Right ventricle myocardium superior (tissue), 1 donor: ENCODE measurements around the gene IL1RAPL1. TPM values are rescaled to one million over a fixed set of nuclear protein-coding genes. Genes with fewer than 3 reads are reported as not detected.
A peak's percentile ranks its signal among the peaks of the same experiment; 100 is the strongest.

Experiments used
- ATAC-seq: fragments of 200-7000 bp; cut with Tn5 transposase; one replicate; pipeline ENCODE4 v1.9.1; 2020; ENCODE audit warnings: mild to moderate bottlenecking; ENCODE audit not compliant: poor library complexity
- DNase-seq: peaks from one replicate; pipeline ENCODE4 v3.0.0-alpha.2; 2020
- intact Hi-C: fragments of 100-400 bp; cut with DNase I; formaldehyde crosslinking; loops from one replicate; pipeline ENCODE4 v1.11.2; 2022
- total RNA-seq: library from RNA; stranded (reverse); fragmentation: NEBNext Ultra II Directional; extraction: Animal tissue kit (Norgen Biotek cat#: 25700); gene quantifications from one replicate; pipeline ENCODE4 v1.2.1, GENCODE V29; 2021
- donor health status: DM: no; HTN: yes; CAD: no; lungs with severe emphysema.

IL1RAPL1 gene
- total RNA-seq, 1 donor from 2014 or later, result 3.1 TPM

DNA sequence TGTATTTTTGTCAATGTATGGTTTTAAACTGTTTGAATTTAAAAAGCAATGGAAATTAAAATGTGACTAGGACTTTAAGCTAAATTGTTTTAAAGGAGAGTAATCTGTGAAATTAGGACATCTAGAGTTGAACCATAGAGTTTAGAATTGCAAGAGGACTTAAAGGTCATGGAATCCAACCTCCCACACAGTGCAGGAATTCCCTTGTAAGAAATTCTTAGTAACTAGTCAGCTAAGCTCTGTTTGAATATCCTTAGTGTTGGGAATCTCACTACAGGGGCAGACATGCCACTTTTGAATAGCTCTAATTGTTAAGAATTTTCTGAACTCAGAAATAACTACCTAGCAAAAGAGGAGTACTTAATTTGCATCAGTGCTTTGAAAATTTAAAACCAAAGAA lies 292.9 kb downstream of the IL1RAPL1 start:
- intact Hi-C loops, result no loop called here
- DNase-seq, result no peak
- ATAC-seq, result no peak

DNA sequence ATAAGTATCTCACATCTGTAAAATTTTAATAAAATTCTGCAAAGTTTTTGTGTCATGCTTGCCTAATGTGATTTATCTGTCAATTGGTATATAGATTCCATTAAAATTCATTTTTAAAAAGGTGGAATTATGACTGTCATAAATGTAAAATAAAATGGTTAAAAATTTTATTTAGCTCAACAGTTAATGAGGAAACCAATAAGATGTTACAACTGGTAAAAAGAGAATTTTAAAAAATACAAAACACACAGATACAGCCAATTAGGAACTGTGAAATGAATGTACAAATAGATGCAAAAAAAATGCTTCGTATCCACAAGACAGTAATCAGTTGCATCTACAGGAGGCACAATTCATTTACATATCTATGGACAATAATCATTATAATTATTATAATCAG lies 297.6 kb downstream of the IL1RAPL1 start:
- DNase-seq (no peak), ATAC-seq (no peak)
- intact Hi-C loops, result no loop called here

DNA sequence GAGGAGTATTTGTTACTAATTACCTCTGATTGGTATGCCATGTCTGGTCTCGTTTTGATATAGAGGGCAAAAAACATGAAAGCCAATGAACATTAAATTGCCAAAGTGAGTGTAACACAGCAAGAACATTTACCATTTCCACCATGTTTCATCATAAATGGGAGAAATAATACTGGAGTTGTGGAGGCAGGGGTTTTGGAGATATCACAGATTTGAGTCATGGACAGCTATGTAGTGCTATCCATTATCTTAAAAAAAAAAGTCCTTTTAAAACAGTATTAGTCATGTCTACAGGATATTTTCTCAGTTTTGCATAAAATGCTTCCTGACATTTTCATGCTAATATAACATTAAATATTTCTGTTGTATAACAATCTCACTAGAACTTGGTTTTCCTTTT lies 301.2 kb downstream of the IL1RAPL1 start:
- DNase-seq, result no peak
- ATAC-seq, result no peak
- intact Hi-C loops, result no loop called here

DNA sequence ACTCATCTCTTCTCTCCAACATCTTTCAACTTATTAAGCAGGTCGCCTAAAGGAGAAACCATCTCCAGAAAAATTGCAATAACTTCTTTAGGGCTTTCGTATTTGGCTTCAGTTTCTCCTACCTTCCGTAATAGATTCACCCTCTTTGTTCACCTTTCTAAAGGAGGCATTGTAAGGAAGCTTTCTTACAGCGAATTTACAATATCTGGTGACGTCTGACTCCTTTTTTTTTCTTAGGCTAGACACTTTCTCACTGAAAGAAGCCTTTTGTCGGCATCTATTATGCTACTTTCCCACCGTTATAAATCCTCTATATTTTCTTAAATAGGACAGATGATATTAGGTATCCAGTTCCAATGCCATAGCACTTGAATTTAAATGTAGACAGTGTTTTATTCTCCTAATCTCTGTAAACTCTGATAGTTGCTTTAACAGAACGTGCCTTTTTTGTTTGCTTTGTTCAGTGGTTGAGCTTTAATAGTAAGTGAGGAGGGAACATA lies 302.4 kb downstream of the IL1RAPL1 start:
- DNase-seq, result no peak
- ATAC-seq, result no peak
- intact Hi-C loops, result no loop called here

DNA sequence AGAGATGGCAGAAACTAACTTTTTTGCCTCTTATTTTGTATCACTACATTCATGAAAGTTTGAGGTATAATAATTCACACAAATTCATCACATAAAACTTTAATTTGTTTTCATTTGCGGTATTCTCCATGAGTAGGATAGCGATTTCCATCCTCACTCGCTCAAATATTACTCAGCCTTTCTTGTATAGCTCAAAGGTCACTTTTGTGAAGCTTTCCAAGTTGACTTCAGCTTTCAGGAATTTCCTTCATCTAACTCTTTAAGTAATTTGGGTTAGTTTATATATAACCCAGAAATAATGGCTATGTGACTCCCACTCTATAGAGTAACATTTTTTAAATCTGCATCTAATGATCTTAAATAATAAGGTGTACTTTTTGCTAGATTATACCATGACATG lies 314.4 kb downstream of the IL1RAPL1 start:
- intact Hi-C loops, result no loop called here
- no peak for ATAC-seq

DNA sequence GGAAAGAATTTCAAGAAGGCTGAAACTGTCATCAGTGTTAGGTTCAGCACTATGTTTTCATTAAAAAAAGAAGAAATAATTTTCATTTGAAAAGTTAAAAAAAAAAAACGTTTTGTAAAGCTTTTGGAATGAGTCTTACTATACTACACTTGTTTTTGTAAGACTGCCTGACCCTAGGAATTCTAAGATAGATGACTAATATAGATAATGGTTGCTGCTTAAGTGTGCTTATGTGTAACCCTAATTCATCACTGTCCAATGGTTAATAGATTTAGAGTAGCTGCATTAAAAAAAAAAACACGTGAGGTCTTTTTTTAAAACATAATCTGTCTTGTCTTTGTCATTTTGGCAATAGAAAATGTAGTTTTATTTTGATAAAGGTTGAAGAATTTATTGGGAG lies 323.2 kb downstream of the IL1RAPL1 start:
- ATAC-seq (no peak), DNase-seq (no peak)
- intact Hi-C loops, result no loop called here

More for the DNA sequence above, 314.4 kb downstream of the IL1RAPL1 start:
- no peak for DNase-seq

DNA sequence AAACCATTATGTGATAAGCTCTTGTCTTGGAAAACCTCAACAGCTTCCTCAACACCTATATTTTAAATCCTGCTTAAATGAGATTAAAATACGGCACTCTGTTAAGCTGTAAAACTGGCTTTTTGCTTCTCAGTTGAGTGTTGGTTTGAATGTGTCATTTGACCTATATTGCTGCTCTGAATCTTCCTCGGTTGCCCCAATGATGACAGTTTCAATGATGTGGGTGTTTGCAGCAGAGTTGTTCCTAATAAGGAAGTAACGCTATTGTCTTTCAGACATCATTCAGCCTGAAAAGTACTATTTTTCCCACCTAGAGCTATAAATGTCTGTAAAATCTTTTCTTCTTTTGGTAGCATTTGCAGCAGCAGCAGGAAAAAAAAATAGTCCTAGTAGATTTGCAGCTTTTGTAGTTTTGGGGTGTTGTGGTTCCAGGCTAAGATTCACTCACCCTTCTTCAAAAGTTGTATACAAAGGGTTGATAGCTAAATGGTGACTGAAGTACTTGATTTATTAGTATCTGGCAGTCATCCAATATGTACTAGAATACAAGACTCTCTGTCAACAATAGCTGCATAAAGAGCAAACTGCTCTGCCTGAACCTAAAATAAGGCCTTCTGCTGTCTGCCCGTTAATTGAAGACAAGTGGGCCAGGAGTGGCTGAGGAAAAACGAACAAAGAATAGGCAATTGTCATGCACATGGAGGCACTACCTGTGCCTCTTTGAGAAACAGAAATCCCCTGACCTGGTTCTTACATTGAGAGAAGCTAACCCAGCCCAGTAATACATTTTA lies 333.1 kb downstream of the IL1RAPL1 start:
- intact Hi-C loops, result no loop called here
- DNase-seq, result no peak
- ATAC-seq, result no peak

DNA sequence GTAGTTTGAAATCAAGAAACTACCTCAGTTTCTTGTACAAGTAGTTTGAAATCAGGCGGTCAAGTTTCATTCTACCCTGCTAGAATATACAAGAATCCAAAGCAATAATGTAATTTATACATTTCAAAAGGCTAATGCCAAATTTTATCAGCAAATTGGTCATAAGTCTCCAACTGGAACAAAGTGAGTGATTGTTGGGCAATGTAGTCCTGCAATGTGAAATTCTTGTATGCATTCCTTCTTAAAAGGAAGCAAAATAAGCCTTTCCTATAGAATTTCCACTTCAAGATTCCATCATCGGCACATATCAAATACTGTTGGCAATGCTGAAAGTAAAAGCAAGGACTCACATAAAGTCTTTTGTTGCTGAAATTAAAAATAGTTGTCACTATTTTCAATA lies 334.9 kb downstream of the IL1RAPL1 start:
- DNase-seq (no peak), ATAC-seq (no peak)
- intact Hi-C loops, result no loop called here

DNA sequence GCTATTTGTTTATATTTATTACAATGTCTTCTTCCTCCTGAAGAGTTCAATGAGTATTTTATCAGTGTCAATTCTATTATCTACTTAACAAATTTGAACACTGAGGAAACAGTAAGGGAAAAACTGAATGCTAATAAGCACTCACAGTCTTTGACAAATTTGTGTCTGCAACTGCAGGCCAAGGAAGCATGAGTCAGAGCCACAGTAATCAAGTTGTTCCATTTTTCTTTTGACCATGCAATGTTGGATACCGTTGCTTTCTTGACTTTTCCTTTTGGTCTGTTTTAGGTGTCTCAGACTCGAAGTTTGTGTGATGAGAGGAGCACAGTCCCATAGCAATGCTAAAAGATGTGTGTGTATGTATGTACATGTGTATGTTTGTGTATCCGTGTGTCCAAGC lies 359.6 kb downstream of the IL1RAPL1 start:
- no peak for DNase-seq
- intact Hi-C loops, result no loop called here

DNA sequence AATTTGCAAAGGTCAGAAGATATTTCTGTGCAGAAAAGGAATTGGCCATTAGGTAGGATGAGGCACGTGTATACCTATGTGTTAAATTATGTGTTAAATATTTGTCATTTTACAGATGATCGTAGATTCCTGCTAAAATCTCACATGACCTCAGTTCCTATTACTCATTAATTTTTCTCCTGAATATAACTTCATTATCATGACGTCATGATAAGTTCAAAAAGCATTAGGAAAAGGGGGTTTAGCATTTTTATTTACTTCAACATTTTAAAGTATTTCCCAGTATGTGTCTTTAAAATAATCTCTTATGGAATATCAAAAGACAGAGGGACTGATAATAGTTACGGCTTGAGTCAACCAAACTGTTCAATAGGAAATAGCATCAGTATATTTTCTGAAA lies 372.8 kb downstream of the IL1RAPL1 start:
- intact Hi-C loops, result no loop called here
- no peak for DNase-seq
- no peak for ATAC-seq

More for the DNA sequence above, 359.6 kb downstream of the IL1RAPL1 start:
- no peak for ATAC-seq

DNA sequence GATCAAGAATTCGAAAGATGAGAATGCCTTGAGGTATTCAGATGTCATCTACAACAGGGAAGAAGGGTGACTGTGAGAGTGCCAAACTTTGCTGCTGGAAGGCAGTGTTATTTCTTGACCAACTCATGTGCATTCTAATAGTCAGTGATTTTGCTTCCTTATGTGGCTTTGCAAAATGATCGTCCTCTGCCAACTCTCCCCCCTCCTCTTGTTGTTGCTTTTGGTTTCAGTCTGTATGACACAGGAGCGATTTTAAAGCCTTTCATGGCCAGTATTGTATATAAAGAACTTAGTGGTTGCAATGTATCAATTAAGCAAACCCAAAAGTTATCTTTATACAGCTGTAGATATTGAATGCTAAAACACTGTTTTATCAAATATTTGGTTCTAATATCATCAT lies 379.1 kb downstream of the IL1RAPL1 start:
- intact Hi-C loops, result no loop called here
- DNase-seq, result no peak
- ATAC-seq, result no peak

DNA sequence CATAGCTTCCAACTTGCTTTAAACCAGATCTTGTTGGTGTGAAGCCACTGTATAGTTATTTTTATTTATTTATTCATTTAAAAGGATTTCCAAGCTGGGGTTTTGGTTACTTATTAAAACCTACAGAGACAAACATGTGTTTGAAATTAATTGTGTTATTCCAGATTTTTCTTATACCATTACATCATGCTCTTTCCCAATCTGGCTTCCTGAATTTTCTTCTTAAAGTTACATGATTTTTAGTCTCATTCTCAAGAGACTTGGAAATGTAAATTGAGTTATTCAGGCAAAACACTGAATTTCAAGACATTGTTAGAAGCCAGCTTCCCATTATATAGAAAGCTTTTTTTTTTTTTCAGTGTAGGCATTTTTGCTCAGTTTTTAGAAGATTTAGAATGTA lies 381.9 kb downstream of the IL1RAPL1 start:
- intact Hi-C loops, result no loop called here
- ATAC-seq (no peak), DNase-seq (no peak)

DNA sequence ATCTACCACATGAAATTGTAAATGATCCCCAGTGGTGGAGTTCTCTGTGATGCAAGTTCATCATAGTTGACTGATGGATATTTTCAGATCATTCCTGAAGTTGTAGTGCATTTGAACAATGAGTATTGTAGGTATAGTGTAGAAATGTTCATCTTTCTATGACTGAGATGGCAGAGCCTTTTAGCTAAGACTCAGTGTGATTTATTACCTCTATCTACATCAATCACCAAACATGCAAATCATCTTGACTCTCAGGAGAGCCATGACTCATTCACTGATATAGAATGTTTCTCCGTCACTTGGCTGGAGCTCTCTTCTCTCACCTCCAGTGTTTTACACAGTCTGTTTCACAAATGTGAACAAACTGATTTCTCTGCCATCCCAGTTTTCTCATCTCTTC lies 392.6 kb downstream of the IL1RAPL1 start:
- no peak for DNase-seq
- intact Hi-C loops, result no loop called here
- ATAC-seq, result no peak

DNA sequence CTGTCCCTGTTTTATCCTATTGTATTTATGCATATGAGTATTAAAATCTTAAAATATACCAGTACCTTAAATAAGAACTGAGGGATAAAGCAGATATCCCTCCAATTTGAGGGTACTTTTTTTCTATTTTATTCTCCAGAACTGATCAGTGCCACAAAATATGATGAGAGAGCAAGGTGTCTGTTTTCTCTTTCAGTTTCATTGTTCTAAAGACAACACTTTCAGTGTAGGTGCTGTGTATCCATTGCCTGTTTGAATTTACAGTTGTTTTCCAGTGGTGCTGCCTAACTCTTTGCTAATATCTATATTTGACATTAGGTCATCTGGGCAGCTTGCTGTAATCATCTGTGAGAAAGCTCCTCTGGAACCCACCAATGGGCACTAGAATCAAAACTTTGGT lies 394.7 kb downstream of the IL1RAPL1 start:
- DNase-seq, result no peak
- intact Hi-C loops, result no loop called here
- ATAC-seq, result no peak

DNA sequence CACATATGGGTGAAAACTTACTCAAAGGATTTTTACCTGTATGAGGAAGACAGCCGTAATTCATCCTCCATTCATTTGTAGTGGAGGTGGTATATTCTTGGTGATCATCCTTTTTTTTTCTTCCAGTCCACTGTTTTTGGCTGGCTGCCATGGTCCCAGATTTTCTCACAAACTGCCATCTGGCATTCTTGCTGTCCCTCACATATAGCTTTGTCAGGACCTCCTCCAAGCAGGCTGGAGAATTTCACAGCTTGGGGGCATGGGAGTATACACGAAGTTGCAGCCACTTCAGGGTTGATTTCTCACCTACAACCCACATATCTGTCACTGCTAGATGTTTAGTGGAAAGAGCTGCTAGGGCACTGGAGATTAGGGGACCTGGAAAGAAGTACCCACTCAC lies 401.0 kb downstream of the IL1RAPL1 start:
- intact Hi-C loops, result no loop called here
- no peak for ATAC-seq
- DNase-seq, result no peak

DNA sequence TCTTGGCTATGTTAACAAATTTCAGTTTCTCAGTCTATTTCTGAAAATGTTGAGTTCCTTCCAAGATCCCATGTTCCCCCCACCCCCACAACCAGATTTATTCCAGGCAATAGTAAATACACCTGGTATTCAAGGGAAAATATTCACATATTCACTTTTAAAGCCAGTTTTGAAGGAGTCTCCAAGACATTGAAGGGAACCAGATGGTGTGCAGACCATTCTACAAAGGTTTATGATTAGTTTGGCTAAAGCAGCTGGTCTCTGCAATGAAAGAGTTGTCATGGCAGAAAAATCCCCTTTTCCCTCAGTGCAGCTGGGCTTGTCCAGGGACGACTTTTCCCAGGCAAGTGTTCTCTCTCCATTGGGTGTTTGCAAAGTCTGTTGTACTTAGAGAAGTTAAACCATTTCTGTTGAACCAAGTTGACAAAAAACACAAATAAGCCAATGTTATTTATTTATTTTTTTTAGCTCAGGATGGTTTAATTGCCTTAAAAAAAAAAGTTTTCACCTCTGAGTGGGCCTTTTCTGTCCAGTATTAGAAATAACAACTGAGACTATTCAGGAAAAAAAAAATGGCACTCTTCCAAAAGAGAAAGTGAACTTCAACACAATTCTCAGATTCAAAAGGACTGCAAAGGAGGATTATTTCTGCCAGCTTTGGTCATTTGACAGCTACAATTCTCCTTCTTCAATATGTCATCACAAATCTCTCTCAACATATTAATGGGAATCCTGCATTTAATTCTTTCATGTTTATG lies 410.6 kb downstream of the IL1RAPL1 start:
- ATAC-seq, result peak; percentile 48
- intact Hi-C loops, result no loop called here
- no peak for DNase-seq

DNA sequence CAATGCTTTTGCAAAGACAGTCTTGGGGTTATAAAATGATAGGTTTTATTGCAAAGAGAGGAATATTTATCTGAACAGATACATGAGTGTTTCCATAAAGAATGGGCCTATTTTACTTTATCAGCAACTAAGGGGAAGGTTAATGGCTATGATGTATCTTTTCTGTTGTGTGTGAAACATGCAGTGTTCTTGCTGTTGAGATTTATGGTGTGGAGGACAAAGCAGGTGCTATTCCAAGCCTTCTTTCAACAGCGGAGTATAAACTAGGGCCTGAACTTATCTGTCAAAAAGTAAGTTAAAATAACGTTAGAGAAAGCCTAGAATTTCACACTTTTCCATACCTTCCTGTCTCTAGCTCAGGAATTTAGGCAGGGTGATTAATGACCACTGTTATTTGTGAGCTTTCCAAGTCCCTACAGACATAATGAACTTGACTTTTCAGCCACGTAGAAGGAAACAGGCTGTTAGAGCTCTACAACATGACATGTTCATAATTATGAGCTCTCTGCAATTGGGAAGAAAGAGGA lies 411.4 kb downstream of the IL1RAPL1 start:
- ATAC-seq, result no peak
- intact Hi-C loops, result no loop called here
- no peak for DNase-seq

DNA sequence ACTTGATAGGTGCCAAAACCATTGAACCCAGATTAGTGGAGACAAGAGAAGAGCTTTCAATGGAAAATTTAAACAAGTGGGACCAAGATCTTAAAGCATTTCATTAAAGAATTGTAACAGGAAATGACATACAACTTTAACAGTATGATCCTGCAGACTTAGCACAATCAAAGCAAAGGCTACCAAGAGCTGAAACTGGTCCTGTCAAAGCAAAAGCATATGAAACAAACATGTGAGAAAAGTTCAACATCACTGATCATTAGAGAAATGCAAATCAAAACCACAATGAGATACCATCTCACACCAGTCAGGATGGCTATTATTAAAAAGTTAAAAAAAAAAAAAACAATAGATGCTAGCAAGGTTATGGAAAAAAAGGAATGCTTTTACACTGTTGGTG lies 425.6 kb downstream of the IL1RAPL1 start:
- no peak for DNase-seq
- no peak for ATAC-seq
- intact Hi-C loops, result no loop called here

DNA sequence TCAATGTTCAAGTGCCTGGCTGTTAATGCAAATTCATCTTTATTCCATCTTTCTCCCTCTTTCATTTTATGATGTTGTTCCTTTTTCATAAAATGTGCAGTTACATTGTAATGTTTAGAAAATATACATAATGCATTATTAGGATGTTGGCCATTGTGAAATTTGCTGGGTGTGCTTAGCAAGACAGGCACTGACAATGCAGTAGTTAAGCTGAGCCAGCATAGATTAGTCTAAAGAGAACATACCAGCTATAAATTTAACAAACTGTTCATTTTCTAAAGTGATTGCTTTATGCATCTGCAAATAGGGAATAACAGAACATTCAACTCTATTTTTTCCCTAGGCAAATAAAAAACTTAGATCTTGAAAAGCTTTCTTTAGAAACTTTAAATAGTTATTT lies 436.0 kb downstream of the IL1RAPL1 start:
- ATAC-seq (no peak), DNase-seq (no peak)
- intact Hi-C loops, result no loop called here

DNA sequence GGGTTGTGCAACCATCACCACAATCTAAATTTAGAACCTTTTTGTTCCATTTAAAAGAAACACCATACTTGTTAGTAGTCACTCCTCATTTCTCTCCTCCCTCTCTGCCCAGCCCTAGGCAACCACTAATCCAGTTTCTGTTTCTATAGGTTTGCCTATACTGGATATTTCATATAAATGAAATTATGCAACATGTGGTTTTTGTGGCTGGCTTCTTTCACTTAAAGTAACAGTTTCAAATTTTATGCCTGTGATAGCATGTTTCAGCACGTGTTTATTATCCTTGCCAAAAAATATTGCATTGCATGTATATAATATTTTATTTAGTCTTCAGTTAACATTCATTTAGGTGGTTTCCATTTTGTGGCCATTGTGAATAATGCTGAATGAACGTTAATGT lies 437.6 kb downstream of the IL1RAPL1 start:
- intact Hi-C loops, result no loop called here
- ATAC-seq (no peak), DNase-seq (no peak)
